Activated T-helper 1 cell treated with Interleukin-2 at 50 U/mL for 16 hours (primary cell): ENCODE measurements around the gene ABCA6.

ENCODE experiments used
- DNase-seq: peaks from one replicate; pipeline ENCODE4 v3.0.0-alpha.2; 2020; ENCODE audit warnings: low read depth

Gene ABCA6

GRCh38 chr17:69046121-69046807, 95.4 kb downstream of the ABCA6 start:
- no peak for DNase-seq

GRCh38 chr17:69045646-69046045, 96.0 kb downstream of the ABCA6 start:
- no peak for DNase-seq

- DNase-seq: no peak
Observed at GRCh38 chr17:69044371-69044770, 97.3 kb downstream of the ABCA6 start.

GRCh38 chr17:69043098-69043734, 98.5 kb downstream of the ABCA6 start:
- DNase-seq: no peak

- DNase-seq: no peak
Observed at GRCh38 chr17:69042308-69042707, 99.4 kb downstream of the ABCA6 start.

GRCh38 chr17:69031839-69032238, 109.9 kb downstream of the ABCA6 start:
- DNase-seq: no peak

- DNase-seq: no peak
Observed at GRCh38 chr17:69030169-69030568, 111.5 kb downstream of the ABCA6 start.
